Raji (cell line): ENCODE measurements around the gene AXIN1.
A peak's percentile ranks its signal among the peaks of the same experiment; 100 is the strongest.

Experiments used
- POLR2A ChIP-seq: IDR thresholded peaks from 2 replicates; pipeline ENCODE4 v1.6.1; 2011; ENCODE audit warnings: low read depth, low read length, control low read depth; ENCODE audit not compliant: insufficient read depth

AXIN1 gene

DNA sequence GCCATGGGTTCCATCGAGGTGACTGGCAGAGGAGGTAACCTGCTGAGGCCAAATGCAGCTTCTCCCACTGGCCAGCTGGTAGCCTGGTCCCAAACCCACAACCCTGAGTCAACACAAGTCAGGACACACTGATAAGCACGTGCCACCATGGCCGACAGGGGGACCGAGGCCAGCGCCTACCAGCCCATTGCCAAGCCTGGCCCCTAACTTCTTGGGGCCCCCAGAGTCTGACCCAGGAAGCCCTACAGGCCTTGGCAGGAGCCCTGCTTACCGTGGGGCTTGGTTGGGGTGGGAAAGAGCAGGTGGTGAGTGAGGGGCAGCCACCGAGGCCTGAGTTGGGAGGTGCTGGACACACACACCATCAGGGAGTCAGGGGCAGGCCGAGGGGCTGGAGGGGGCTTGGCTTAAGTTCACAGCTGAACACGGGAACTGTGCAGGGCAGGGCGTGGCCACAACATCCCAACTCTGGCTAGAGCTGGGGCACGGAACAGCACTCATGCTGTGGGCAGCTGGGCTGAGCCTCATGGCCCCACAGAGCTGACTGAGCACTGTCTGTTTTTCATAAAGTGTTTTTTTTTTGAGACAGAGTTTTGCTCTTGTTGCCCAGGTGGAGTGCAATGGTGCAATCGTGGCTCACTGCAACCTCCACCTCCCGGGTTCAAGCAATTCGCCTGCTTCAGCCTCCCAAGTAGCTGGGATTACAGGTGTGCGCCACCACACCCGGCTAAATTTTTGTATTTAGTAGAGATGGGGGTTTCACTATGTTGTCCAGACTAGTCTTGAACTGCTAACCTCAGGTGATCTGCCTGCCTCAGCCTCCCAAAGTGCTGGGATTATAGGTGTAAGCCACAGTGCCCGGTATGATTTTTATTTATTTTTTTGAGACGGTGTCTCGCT, 12.3 kb upstream of the AXIN1 start:
- peak; percentile 15; the same call in 1 of the 2 replicates for TF ChIP-seq POLR2A

DNA sequence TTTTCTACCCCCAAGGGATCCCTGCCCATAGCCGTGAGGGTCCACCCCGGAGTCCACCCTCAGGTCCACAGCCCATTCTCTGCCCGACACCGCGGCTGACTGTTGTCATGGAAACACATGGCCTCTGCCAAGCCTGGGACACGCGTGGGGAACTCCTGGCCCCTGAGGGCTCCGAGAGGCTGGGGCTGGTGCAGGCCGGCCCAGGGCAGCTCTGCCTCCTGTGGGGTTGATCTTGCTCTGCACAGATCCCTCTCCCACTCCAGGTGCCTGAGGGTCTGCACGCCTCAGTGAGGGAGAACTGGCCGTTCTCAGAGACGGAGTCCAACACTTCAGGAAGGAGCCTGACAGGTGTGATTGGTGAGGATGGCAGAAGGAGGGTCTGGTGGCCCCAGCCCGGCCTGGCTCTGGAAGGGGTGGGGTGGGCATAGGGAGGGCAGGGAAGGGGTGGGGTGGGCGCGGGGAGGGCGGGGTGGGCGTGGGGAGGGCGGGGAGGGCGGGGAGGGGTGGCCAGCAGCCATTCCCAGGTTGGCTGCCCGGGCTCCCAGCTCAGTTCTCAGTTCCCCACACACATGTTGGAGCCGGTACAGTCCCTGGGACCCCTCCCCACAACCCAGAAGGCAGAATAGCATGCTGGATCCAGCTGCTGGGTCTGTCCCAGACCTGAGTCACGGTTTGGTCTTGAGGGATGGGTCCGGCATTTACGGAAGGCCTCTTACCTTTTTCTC, 11.4 kb upstream of the AXIN1 start:
- no peak for TF ChIP-seq POLR2A

DNA sequence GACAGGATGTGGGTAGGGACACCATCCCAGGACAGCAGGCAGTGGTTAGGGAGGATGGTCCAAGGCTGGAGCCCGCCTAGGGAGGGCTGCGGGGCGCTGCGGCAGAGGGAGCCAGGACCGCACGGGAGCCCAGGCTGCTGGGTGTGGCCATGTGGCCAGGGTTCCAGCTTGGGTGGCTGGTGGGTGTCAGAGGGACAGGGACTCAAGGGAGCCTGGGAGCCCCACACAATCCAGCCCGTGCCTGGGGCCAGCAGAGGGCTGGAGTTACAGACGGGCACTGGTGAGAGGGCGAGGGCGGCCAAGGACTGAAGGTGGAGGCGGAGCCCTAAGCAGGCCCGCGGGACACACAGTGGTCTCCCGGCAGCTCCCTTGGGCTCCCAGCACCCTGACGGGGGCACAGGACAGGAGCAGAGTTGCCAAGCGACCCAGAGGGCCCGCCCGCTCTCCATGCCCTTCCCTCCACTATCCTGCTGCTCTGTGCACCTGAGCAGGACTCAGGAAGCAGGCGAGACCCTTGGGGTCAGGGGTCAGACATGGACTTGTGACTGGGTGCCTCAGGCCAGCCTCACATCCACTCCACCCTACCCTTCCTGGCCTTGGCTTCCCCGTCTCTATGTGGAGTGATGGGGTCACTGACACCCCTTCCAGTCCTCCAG, 10.7 kb upstream of the AXIN1 start:
- TF ChIP-seq POLR2A = no peak

DNA sequence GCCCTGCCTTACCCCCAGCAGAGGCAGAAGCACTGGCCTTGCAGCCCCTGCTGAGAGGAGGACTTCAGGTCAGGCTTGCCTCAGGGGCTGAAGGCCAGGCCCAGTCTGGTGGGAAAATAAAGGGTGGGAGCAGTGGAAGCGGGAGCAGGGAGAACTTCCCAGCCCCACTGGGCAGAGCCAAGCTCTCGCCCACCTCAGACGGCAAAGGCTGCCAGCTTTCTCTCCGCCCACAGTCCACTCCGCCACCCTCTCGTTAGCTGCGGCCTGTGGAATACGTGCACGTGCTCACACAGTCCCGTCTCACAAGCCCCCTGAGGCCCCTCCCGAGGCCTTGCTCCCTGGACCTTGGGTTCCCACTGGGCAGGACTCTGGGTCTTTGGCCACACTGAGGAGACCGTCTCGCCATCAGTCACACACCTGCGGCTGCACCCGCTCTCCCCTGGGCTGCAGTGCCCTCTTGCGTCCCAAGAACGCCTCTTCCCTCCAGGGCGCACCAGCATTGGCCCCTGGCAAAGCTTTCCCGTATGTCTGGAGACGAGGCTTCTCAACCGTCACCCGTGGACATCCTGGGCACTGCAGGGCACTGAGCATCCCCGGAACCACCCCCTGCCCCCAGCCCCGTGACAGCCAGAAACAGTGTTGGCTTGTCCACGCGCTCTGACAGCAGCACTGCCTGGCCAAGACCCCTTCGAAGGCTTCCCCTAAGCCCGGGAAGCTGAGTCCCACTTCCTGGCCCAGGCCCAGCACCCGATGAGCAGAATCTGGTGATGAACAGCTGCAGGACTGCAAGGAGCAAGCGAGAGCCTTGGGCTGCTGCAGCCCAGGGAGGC, 9.6 kb upstream of the AXIN1 start:
- TF ChIP-seq POLR2A = no peak

DNA sequence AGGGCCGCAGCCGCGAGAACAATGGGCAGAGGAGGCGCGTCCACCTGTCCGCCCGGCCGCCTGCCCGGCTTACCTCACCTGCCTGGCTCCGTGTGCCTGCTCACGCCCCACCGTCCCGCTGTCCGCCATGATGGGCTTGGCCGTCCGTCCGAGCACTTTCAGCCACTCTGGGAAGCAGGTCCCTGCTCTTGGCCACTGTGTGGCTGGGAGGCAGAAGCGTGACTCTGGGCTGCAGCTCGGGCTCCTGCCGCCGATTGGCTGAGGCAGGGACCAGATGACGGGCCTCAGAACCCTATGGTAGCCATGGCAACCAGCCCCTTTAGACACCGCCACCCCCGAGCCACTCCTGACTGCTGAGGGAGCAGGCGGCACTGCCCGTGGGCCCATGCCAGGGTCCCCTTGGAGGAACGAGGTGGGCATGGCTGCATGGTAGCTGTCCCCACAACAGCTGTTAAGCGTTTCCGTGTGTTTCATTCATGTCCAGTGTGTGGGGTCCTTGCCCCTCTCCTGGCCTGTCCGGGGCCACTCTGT, 8.9 kb upstream of the AXIN1 start:
- no peak for TF ChIP-seq POLR2A

- TF ChIP-seq POLR2A = no peak
These were observed 8.3 kb upstream of the AXIN1 start for GRCh38 chr16:360698-361336.

- TF ChIP-seq POLR2A = no peak
These were observed 7.6 kb upstream of the AXIN1 start for GRCh38 chr16:359871-360697.

- TF ChIP-seq POLR2A = no peak
These were observed 6.7 kb upstream of the AXIN1 start for GRCh38 chr16:359067-359763.

- no peak for TF ChIP-seq POLR2A
These were observed 4.2 kb upstream of the AXIN1 start for GRCh38 chr16:356741-357140.

DNA sequence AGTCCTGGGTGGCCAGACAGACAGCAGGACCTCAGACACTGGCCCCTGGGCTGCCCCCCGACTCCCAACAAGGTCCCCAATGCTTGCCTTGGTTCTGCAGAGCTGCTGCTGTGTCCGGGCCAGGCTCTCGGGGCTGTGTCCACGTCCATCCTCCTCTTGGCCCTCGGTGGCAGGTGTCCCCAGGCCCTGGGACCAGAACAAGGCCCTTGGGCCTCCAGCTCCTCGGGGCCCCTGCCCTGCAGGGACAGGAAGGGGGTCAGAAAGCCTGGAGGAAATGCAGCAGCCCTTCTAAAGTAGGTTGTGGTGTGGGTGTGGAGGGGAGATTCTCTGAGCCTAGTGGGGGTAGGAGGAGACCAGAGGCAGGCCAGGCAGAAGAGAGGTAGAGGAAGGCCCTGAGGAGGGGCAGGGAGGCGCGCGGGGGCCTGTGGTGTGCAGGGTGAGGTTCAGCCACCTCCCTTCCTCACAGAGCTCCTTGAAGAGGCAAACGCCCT, 2.5 kb upstream of the AXIN1 start:
- TF ChIP-seq POLR2A = no peak

DNA sequence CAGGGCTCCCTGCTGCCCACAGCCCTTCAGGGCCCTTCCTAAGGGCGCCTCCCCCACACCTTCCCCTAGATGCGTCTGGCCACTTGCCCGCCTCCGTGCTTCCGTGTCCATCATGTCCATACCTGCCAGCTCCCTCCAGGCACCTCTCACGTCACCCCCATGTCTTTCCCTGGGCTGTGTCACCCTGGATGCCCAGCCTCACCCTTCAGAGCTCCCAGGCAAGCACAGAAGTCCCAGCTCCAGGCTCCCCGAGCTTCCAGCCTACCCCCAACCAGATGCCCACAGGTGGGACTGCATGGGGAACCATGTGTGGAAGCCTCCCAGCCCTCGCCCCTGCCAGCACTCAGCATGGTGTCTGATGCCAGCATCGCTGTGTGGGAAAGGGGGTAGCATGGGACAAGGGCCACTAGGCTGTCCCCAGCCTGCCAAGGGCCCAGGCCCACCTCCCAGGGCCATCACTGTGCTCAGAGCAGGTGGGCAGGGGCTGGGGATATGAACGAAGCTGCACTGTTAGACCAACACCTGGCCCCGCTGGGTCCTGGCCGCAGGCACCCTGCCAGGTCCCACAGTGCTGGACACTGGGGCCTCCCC, 1.9 kb upstream of the AXIN1 start:
- TF ChIP-seq POLR2A = no peak
